ENCODE measurements around the gene CAMK2B.

DNA sequence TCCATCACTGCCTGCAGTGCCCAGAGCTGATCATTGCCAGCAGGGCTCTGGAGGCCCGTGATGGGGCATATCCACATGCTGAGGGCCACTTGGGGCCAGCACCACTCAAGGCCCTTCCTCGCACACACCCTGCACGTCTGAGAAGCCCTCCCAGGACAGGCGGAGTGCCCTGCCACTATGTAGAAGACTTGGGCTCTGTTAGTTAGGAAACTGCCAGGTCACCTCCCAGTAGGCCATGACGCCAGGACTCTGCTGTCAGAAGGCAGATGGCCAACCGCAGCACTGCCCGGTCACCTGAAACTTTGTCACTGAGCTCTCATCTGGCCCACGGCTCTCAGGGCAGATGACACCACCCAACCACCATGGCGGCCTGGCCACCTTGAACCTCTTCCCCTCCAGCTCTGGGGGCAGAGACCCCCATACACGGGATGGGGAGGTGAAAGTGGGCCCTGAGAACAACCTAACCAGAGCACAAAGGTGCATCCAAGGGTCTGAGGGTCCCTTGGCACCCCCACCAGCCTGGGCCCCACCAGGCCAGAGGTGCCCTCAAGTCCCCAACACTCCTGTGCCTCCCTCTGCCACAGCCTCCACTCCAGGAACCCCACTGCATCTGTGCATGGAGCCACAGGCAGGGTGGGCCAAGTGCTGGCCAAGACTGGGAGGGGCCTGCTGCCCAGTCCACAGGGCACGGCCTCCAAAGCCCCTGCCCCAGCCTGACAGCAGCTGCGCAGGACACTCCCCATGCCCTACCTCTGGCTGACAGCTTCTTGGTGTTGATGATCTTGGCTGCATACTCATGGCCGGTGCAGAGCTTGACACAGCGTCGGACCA, 41.8 kb downstream of the CAMK2B start:
- TF ChIP-seq POLR2AphosphoS5 (IDR thresholded peaks at IDR 0.05) (no peak), POLR2A (IDR thresholded peaks at IDR 0.05) (no peak), EP300 (IDR thresholded peaks at IDR 0.05) (no peak)
- TF ChIP-seq, protein P1, sequence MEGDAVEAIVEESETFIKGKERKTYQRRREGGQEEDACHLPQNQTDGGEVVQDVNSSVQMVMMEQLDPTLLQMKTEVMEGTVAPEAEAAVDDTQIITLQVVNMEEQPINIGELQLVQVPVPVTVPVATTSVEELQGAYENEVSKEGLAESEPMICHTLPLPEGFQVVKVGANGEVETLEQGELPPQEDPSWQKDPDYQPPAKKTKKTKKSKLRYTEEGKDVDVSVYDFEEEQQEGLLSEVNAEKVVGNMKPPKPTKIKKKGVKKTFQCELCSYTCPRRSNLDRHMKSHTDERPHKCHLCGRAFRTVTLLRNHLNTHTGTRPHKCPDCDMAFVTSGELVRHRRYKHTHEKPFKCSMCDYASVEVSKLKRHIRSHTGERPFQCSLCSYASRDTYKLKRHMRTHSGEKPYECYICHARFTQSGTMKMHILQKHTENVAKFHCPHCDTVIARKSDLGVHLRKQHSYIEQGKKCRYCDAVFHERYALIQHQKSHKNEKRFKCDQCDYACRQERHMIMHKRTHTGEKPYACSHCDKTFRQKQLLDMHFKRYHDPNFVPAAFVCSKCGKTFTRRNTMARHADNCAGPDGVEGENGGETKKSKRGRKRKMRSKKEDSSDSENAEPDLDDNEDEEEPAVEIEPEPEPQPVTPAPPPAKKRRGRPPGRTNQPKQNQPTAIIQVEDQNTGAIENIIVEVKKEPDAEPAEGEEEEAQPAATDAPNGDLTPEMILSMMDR (IDR thresholded peaks at IDR 0.05), result no peak

Measured in sigmoid colon (tissue), 4 donors.